ENCODE measurements around the gene ADCY9.
"Not testable (repeated sequence)": the region's sequence is repeated elsewhere in the genome, so short reads cannot be mapped to it uniquely, and the experiment has no call there.

ADCY9 gene

GRCh38 chr16:4048481-4048880 lies 67.8 kb downstream of the ADCY9 start:
- H3K27ac ChIP-seq = no peak overlapping the region
- no peak for DNase-seq (ENCODE audit: low spot score)
- ChIA-PET CTCF (no interaction called here), POLR2A (ENCODE audit: low non-redundant PET) (no interaction called here)
- TF ChIP-seq, protein P1, sequence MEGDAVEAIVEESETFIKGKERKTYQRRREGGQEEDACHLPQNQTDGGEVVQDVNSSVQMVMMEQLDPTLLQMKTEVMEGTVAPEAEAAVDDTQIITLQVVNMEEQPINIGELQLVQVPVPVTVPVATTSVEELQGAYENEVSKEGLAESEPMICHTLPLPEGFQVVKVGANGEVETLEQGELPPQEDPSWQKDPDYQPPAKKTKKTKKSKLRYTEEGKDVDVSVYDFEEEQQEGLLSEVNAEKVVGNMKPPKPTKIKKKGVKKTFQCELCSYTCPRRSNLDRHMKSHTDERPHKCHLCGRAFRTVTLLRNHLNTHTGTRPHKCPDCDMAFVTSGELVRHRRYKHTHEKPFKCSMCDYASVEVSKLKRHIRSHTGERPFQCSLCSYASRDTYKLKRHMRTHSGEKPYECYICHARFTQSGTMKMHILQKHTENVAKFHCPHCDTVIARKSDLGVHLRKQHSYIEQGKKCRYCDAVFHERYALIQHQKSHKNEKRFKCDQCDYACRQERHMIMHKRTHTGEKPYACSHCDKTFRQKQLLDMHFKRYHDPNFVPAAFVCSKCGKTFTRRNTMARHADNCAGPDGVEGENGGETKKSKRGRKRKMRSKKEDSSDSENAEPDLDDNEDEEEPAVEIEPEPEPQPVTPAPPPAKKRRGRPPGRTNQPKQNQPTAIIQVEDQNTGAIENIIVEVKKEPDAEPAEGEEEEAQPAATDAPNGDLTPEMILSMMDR (conservative IDR thresholded peaks at IDR 0.05; ENCODE audit: low read depth) = no peak

GRCh38 chr16:4046221-4046620 lies 70.0 kb downstream of the ADCY9 start:
- POLR2A ChIA-PET (ENCODE audit: low non-redundant PET) = no interaction called here
- CTCF ChIA-PET = interaction anchor here (0.6 kb wide), 1 partner anchor 91 kb away, joined by 4 read pairs; no protein-coding TSS in a partner anchor
- H3K27ac ChIP-seq = no peak overlapping the region
- DNase-seq (ENCODE audit: low spot score) = no peak
- TF ChIP-seq, protein P1 (conservative IDR thresholded peaks at IDR 0.05; ENCODE audit: low read depth) = no peak

GRCh38 chr16:4045561-4045960 lies 70.7 kb downstream of the ADCY9 start:
- POLR2A ChIA-PET (ENCODE audit: low non-redundant PET); CTCF ChIA-PET: not testable (repeated sequence)

GRCh38 chr16:4042581-4042980 lies 73.7 kb downstream of the ADCY9 start:
- no peak for DNase-seq (ENCODE audit: low spot score)
- TF ChIP-seq, protein P1 (conservative IDR thresholded peaks at IDR 0.05; ENCODE audit: low read depth) = no peak
- ChIA-PET POLR2A (ENCODE audit: low non-redundant PET) (no interaction called here), CTCF (interaction anchor here (0.7 kb wide), 1 partner anchor 492 kb away, joined by 5 read pairs; no protein-coding TSS in a partner anchor)
- no peak overlapping the region for H3K27ac ChIP-seq

More at GRCh38 chr16:4045561-4045960, 70.7 kb downstream of the ADCY9 start:
- not testable (repeated sequence) for DNase-seq (ENCODE audit: low spot score); H3K27ac ChIP-seq

DNA sequence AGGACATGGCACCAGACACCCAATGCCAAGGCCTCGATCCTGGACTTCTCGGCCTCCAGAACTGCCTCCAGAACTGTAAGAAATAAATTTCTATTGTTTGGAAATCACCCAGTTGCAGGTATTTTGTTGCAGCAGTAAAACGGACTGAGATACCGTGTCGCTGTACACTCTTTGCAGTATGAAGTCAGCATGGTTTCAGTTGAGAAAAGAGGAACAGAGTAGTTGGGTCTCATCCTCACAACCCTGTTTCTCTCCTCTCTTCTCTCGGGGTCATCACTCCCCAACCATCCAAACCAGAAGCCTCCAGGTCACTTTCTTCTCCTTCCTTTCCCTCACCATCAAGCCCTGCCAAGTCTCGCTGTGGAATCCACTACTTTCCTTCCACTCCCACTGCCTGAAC lies 77.8 kb downstream of the ADCY9 start:
- ChIA-PET CTCF (interaction anchor here (0.7 kb wide), 1 partner anchor 765 kb away, joined by 3 read pairs; no protein-coding TSS in a partner anchor), POLR2A (ENCODE audit: low non-redundant PET) (no interaction called here)

DNA sequence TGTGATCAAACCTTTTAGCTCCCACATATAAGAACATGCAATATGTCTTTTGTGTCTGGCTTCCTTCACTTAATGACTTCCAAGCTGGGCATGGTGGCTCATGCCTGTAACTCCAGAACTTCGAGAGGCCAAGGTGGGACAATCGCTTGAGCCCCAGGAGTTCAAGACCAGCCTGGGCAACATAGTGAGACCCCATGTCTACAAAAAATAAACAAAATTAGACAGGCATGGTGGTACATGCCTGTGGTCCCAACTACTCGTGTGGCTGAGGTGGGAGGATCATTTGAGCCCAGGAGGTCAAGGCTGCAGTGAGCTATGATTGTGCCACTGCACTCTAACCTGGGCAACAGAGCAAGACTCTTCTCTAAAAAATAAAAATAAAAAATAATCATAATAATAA lies 79.3 kb downstream of the ADCY9 start:
- H3K27ac ChIP-seq; CTCF ChIA-PET; DNase-seq (ENCODE audit: low spot score); POLR2A ChIA-PET (ENCODE audit: low non-redundant PET): not testable (repeated sequence)

More for the DNA sequence above, 77.8 kb downstream of the ADCY9 start:
- DNase-seq (ENCODE audit: low spot score) = no peak
- H3K27ac ChIP-seq = no peak overlapping the region
- TF ChIP-seq, protein P1 (conservative IDR thresholded peaks at IDR 0.05; ENCODE audit: low read depth) = no peak

- TF ChIP-seq, protein P1 (conservative IDR thresholded peaks at IDR 0.05; ENCODE audit: low read depth) = no peak
- ChIA-PET CTCF (no interaction called here), POLR2A (ENCODE audit: low non-redundant PET) (interaction anchor here (0.5 kb wide), 1 partner anchor 98 kb away, joined by 4 read pairs; no protein-coding TSS in a partner anchor)
- H3K27ac ChIP-seq = no peak overlapping the region
- no peak for DNase-seq (ENCODE audit: low spot score)
Observed at GRCh38 chr16:4034963-4035362, 81.3 kb downstream of the ADCY9 start.

GRCh38 chr16:4033951-4034350 lies 82.3 kb downstream of the ADCY9 start:
- no peak overlapping the region for H3K27ac ChIP-seq
- TF ChIP-seq, protein P1 (conservative IDR thresholded peaks at IDR 0.05; ENCODE audit: low read depth) = no peak
- ChIA-PET CTCF (interaction anchor here (0.6 kb wide), 1 partner anchor 1176 kb away, joined by 3 read pairs; no protein-coding TSS in a partner anchor), POLR2A (ENCODE audit: low non-redundant PET) (no interaction called here)
- no peak for DNase-seq (ENCODE audit: low spot score)
